ENCODE results near the gene BPNT1.
"Not testable (repeated sequence)": the region's sequence is repeated elsewhere in the genome, so short reads cannot be mapped to it uniquely, and the experiment has no call there.

GRCh38 chr1:220110473-220110872, 20.9 kb upstream of the BPNT1 start:
- TF ChIP-seq CTCF, POLR2A (IDR thresholded peaks at IDR 0.05): not testable (repeated sequence)
